Skin of body (tissue), 2 donors: ENCODE data around the gene SPATA31E1. TPM values are rescaled to one million over a fixed set of nuclear protein-coding genes. Genes with fewer than 3 reads are reported as not detected.
"Not testable (repeated sequence)": the region's sequence is repeated elsewhere in the genome, so short reads cannot be mapped to it uniquely, and the experiment has no call there.

Experiments used
- DNase-seq: peaks from one replicate; lab custom pipeline; 2025; lab: John Stamatoyannopoulos, UW
- total RNA-seq: library from RNA; depleted of rRNA; stranded (reverse); fragments of >200 nt; gene quantifications from one replicate; pipeline ENCODE4 v1.2.3, GENCODE V29; 2014

The SPATA31E1 gene
- total RNA-seq, 1 donor from 2014 or later = not detected

GRCh38 chr9:87921561-87921960 is 38.9 kb downstream of the SPATA31E1 start:
- DNase-seq = not testable (repeated sequence)

- DNase-seq = not testable (repeated sequence)
Observed at GRCh38 chr9:87923012-87923411, 40.3 kb downstream of the SPATA31E1 start.

DNA sequence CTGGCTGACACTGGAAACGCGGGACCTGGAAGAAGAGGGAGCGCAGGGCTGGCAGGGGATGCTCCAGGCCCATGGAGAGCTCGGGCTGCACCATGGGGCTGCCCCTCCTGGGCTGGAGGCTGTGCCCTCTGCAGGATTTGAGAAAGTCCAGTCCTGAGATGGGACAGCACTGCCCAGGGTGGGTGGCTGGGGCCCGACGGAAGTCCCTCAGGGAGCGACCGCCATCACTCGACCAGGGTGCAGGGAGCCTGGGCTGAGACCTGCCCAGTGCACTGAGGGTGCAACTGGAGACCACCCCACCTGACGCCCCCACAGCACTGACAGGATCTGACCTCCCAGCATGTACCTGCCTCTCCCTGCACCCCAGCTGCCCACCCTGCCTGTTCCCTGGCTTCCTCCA is 42.2 kb downstream of the SPATA31E1 start:
- DNase-seq = not testable (repeated sequence)

DNA sequence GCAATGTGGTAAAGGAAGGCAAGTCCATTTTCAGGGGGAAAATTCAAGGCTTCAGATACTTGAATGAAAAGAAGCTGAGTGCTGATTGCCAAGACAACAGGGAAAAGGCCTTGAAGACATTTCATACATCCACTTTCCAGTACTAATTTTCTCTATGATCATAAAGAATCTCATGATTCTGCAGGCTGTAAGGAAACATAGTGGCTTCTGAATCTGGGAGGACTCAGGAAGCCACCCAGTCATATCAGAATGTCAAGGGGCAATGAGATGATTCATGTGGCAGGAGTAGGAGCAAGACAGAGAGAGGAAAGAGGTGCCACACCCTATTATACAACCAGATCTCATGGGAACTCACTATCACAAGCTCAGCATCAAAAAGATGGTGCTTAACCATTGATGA is 46.5 kb downstream of the SPATA31E1 start:
- DNase-seq = not testable (repeated sequence)

- DNase-seq = not testable (repeated sequence)
Observed at GRCh38 chr9:87934444-87934843, 51.8 kb downstream of the SPATA31E1 start.

- not testable (repeated sequence) for DNase-seq
Observed at GRCh38 chr9:87937352-87937751, 54.7 kb downstream of the SPATA31E1 start.

- DNase-seq = not testable (repeated sequence)
Observed at GRCh38 chr9:87937918-87938317, 55.2 kb downstream of the SPATA31E1 start.

DNA sequence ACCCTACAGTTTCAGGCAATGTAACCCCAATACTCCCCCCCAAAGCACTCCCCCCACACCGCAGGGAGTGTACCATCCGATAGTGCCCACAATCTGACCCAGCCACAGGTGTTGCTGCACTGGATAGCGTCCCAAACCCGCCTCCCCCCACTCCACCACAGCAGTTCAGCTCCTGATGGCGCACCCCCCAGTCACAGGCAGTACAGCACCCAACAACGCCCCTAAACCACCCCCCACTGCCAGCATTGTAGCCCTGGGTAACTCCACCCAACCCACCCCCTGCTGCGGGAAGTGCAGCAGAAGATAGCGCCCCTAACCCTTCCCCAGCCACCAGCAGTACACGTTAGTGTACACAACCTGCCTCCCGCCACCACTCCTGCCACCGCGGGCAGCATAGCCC is 55.7 kb downstream of the SPATA31E1 start:
- not testable (repeated sequence) for DNase-seq

Other genes starting within 250 kb of the SPATA31E1 start
- 43.5 TPM for gene CTSL, start 156.8 kb upstream of the SPATA31E1 start, total RNA-seq
- gene SPATA31C1, start 35.1 kb downstream of the SPATA31E1 start, total RNA-seq = not detected
- gene CDK20, start 91.7 kb downstream of the SPATA31E1 start, total RNA-seq = 4.2 TPM